MM.1S (cell line): ENCODE results near the gene LHCGR.

Experiments used
- DNase-seq: peaks from one replicate; pipeline ENCODE4 v3.0.0-alpha.2; 2015
- H2AFZ ChIP-seq: fragments of 300-600 bp; sonication (generic); 2 replicates; pipeline ENCODE4 v1.6.0; 2016; ENCODE audit warnings: antibody characterized with exemption, low read length
- H3F3A ChIP-seq: fragments of 300-600 bp; sonication (generic); 2 replicates; pipeline ENCODE4 v1.6.1; 2016; ENCODE audit warnings: mild to moderate bottlenecking, antibody characterized with exemption, low read length, moderate library complexity, mixed read lengths; ENCODE audit not compliant: insufficient read depth
- H3K27ac ChIP-seq: fragments of 300-600 bp; sonication (generic); 2 replicates; pipeline ENCODE4 v1.5.1; 2016; ENCODE audit warnings: mild to moderate bottlenecking, low read length
- H3K27me3 ChIP-seq: fragments of 300-600 bp; sonication (generic); replicated peaks from 2 replicates; pipeline ENCODE4 v1.6.0; 2016; ENCODE audit warnings: low read length; ENCODE audit not compliant: insufficient read depth
- H3K36me3 ChIP-seq: fragments of 300-600 bp; sonication (generic); replicated peaks from 2 replicates; pipeline ENCODE4 v1.6.1; 2016; ENCODE audit warnings: mild to moderate bottlenecking, low read length, mixed read lengths; ENCODE audit not compliant: insufficient read depth
- H3K4me1 ChIP-seq: fragments of 300-600 bp; sonication (generic); 2 replicates; pipeline ENCODE4 v1.6.1; 2016; ENCODE audit warnings: low read length, mixed read lengths
- H3K4me2 ChIP-seq: fragments of 300-600 bp; sonication (generic); 2 replicates; pipeline ENCODE4 v1.6.0; 2016; ENCODE audit warnings: low read depth, low read length
- H3K4me3 ChIP-seq: fragments of 300-600 bp; sonication (generic); 2 replicates; pipeline ENCODE4 v1.5.1; 2016; ENCODE audit warnings: low read length, mixed read lengths
- H3K79me2 ChIP-seq: fragments of 300-600 bp; sonication (generic); 2 replicates; pipeline ENCODE4 v1.6.1; 2016; ENCODE audit warnings: mixed run types, low read length, mixed read lengths
- H3K9ac ChIP-seq: fragments of 300-600 bp; sonication (generic); 2 replicates; pipeline ENCODE4 v1.6.1; 2016; ENCODE audit warnings: low read length, mixed read lengths
- H3K9me2 ChIP-seq: fragments of 300-600 bp; sonication (generic); replicated peaks from 2 replicates; pipeline ENCODE4 v1.6.1; 2016; ENCODE audit warnings: mild to moderate bottlenecking, low read length, mixed read lengths; ENCODE audit not compliant: insufficient read depth
- H3K9me3 ChIP-seq: fragments of 300-600 bp; sonication (generic); replicated peaks from 2 replicates; pipeline ENCODE4 v1.6.1; 2016; ENCODE audit warnings: mild to moderate bottlenecking, low read length, mixed read lengths; ENCODE audit not compliant: insufficient read depth
- H4K20me1 ChIP-seq: fragments of 300-600 bp; sonication (generic); 2 replicates; pipeline ENCODE4 v1.6.1; 2016; ENCODE audit warnings: mild to moderate bottlenecking, low read length, moderate library complexity, mixed read lengths; ENCODE audit not compliant: insufficient read depth
- EZH2 ChIP-seq: fragments of 300-600 bp; sonication (generic); optimal IDR thresholded peaks from 2 replicates; pipeline ENCODE3; 2017; ENCODE audit warnings: low read depth, mild to moderate bottlenecking, antibody characterized with exemption, low read length, mixed read lengths
- EZH2phosphoT487 ChIP-seq: fragments of 300-600 bp; sonication (generic); IDR thresholded peaks from 2 replicates; pipeline ENCODE4 v1.6.1; 2018; ENCODE audit warnings: antibody characterized with exemption, low read length
- TF ChIP-seq, protein P1 (sequence below): fragments of 300-600 bp; sonication (generic); IDR thresholded peaks from 2 replicates; pipeline ENCODE4 v1.5.1; 2016; ENCODE audit warnings: antibody characterized with exemption, low read length, mixed read lengths

LHCGR gene

DNA sequence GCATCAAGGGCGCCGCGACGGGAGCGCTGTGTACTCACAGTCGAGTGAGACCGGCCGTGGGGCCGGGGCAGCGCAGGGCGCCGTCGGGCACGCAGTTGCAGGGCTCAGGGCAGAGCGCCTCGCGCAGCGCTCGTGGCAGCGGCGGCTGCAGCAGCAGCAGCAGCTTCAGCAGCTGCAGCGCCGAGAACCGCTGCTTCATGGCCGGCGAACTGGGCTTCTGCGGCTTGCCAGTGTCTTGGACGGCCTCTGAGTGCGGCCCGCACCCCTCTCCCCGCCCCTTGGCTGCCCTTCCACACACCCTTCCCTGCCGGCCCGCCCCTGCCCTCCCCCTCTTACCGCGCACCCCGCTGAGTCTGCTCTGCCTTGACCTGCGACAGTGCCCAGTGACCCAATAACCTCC is at the start of gene LHCGR:
Gene LHCGR, minus strand, starts transcription at position 252 of the 400 bp plus-strand sequence. Its CDS starts 53 bp downstream, at position 199.
- Histone ChIP-seq H4K20me1 (no peaks in the 10 kb centered on the region), H3K9ac (no peak within 1 kb of the TSS), H3K79me2 (no peaks in the 10 kb centered on the region), H3K27ac (no peak within 1 kb of the TSS), H3K4me2 (no peak within 1 kb of the TSS), H3F3A (no peaks in the 10 kb centered on the region), H2AFZ (no peak within 1 kb of the TSS), H3K27me3 (no peaks in the 10 kb centered on the region), H3K36me3 (no peaks in the 10 kb centered on the region), H3K9me3 (no peaks in the 10 kb centered on the region), H3K9me2 (no peaks in the 10 kb centered on the region), H3K4me1 (peaks cover 17% of the 10 kb centered on the region), H3K4me3 (no peak within 1 kb of the TSS)
- DNase-seq = no peak
- TF ChIP-seq EZH2phosphoT487 (no peak), EZH2 (no peak)
- TF ChIP-seq, protein P1, sequence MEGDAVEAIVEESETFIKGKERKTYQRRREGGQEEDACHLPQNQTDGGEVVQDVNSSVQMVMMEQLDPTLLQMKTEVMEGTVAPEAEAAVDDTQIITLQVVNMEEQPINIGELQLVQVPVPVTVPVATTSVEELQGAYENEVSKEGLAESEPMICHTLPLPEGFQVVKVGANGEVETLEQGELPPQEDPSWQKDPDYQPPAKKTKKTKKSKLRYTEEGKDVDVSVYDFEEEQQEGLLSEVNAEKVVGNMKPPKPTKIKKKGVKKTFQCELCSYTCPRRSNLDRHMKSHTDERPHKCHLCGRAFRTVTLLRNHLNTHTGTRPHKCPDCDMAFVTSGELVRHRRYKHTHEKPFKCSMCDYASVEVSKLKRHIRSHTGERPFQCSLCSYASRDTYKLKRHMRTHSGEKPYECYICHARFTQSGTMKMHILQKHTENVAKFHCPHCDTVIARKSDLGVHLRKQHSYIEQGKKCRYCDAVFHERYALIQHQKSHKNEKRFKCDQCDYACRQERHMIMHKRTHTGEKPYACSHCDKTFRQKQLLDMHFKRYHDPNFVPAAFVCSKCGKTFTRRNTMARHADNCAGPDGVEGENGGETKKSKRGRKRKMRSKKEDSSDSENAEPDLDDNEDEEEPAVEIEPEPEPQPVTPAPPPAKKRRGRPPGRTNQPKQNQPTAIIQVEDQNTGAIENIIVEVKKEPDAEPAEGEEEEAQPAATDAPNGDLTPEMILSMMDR = no peak

- H3K4me1 ChIP-seq = no peaks in the 10 kb centered on the region
- no peaks in the 10 kb centered on the region for H3K27me3 ChIP-seq
- H3K4me3 ChIP-seq = no peak overlapping the region
- H3K9me2 ChIP-seq = no peaks in the 10 kb centered on the region
- no peaks in the 10 kb centered on the region for H3K9me3 ChIP-seq
- H4K20me1 ChIP-seq = no peaks in the 10 kb centered on the region
- no peak overlapping the region for H3K4me2 ChIP-seq
- H3K9ac ChIP-seq = no peak overlapping the region
- H3F3A ChIP-seq = no peaks in the 10 kb centered on the region
- no peaks in the 10 kb centered on the region for H3K36me3 ChIP-seq
- H2AFZ ChIP-seq = no peak overlapping the region
- H3K79me2 ChIP-seq = no peaks in the 10 kb centered on the region
- H3K27ac ChIP-seq = no peak overlapping the region
- TF ChIP-seq EZH2phosphoT487 (no peak), EZH2 (no peak)
- TF ChIP-seq, protein P1 = no peak
- DNase-seq = no peak
Measured at GRCh38 chr2:48799601-48800000, 44.1 kb upstream of the LHCGR start.

GRCh38 chr2:48795065-48795464 is 39.5 kb upstream of the LHCGR start:
- TF ChIP-seq EZH2 (no peak), EZH2phosphoT487 (no peak)
- TF ChIP-seq, protein P1 = no peak
- Histone ChIP-seq H3K4me1 (no peaks in the 10 kb centered on the region), H3K4me3 (no peak overlapping the region)

More at GRCh38 chr2:48795065-48795464, 39.5 kb upstream of the LHCGR start:
- Histone ChIP-seq H3K27me3 (no peaks in the 10 kb centered on the region), H3F3A (no peaks in the 10 kb centered on the region), H3K9me3 (no peaks in the 10 kb centered on the region), H4K20me1 (no peaks in the 10 kb centered on the region), H3K36me3 (no peaks in the 10 kb centered on the region), H3K4me2 (no peak overlapping the region), H3K79me2 (no peaks in the 10 kb centered on the region), H3K27ac (no peak overlapping the region), H2AFZ (no peak overlapping the region), H3K9ac (no peak overlapping the region), H3K9me2 (no peaks in the 10 kb centered on the region)
- DNase-seq = no peak
